WERI-Rb-1 (cell line): ENCODE measurements around the gene CCDC86.

ENCODE experiments used
- DNase-seq: peaks from one replicate; pipeline ENCODE4 v3.0.0-alpha.2; 2020
- H3K27ac ChIP-seq: fragments of 250-450 bp; sonication (Bioruptor Pico); 2 replicates; pipeline ENCODE4 v1.5.1; 2020; ENCODE audit warnings: mild to moderate bottlenecking, moderate library complexity
- H3K27me3 ChIP-seq: fragments of 250-450 bp; sonication (Bioruptor Pico); 2 replicates; pipeline ENCODE4 v1.5.1; 2021; ENCODE audit warnings: mild to moderate bottlenecking, low read depth, moderate library complexity; ENCODE audit not compliant: insufficient read depth, severe bottlenecking
- H3K36me3 ChIP-seq: fragments of 250-450 bp; sonication (Bioruptor Pico); 2 replicates; pipeline ENCODE4 v1.5.1; 2020; ENCODE audit warnings: mild to moderate bottlenecking, moderate library complexity
- H3K4me3 ChIP-seq: 2 replicates; pipeline ENCODE4 v1.5.1; 2011; ENCODE audit warnings: low read depth, mild to moderate bottlenecking, control low read depth, low read length
- H3K9me3 ChIP-seq: fragments of 250-450 bp; sonication (Bioruptor Pico); 2 replicates; pipeline ENCODE4 v1.5.1; 2021; ENCODE audit warnings: mild to moderate bottlenecking, moderate library complexity; ENCODE audit not compliant: severe bottlenecking
- CTCF ChIP-seq: IDR thresholded peaks from 2 replicates; pipeline ENCODE4 v1.5.1; 2011; ENCODE audit warnings: low read depth, mild to moderate bottlenecking, control low read depth, inconsistent platforms, low read length

Gene CCDC86

DNA sequence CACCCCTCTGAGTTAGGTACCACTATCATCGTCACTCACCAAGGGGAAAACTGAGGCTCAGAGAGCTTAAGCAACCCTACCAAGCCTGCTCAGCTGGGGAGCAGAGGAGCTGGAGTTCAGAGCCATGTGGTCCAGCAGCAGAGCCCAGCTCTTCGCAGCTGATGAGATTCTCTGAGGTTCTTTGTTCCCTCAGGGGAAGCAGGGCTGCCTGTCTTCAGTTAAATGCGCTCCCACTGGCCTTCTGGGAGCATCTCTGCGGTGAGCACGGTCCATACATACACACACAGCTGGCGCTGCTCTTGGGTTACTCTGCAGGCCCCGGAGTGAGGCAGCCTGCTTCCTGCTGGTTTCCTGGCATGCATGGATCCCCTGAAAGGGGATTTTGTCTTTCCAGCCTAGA is 19.0 kb downstream of the CCDC86 start:
- no peak for DNase-seq
- TF ChIP-seq CTCF: no peak
- no peak overlapping the region for H3K27ac ChIP-seq

GRCh38 chr11:60862171-60862570 is 20.3 kb downstream of the CCDC86 start:
- Histone ChIP-seq H3K27me3 (no peaks in the 10 kb centered on the region), H3K27ac (no peak overlapping the region), H3K4me3 (no peak overlapping the region), H3K9me3 (no peaks in the 10 kb centered on the region), H3K36me3 (no peaks in the 10 kb centered on the region)
- DNase-seq: peak; percentile 0
- TF ChIP-seq CTCF: no peak

More for the DNA sequence above, 19.0 kb downstream of the CCDC86 start:
- H3K9me3 ChIP-seq: no peaks in the 10 kb centered on the region
- no peak overlapping the region for H3K4me3 ChIP-seq
- H3K36me3 ChIP-seq: no peaks in the 10 kb centered on the region
- no peaks in the 10 kb centered on the region for H3K27me3 ChIP-seq

DNA sequence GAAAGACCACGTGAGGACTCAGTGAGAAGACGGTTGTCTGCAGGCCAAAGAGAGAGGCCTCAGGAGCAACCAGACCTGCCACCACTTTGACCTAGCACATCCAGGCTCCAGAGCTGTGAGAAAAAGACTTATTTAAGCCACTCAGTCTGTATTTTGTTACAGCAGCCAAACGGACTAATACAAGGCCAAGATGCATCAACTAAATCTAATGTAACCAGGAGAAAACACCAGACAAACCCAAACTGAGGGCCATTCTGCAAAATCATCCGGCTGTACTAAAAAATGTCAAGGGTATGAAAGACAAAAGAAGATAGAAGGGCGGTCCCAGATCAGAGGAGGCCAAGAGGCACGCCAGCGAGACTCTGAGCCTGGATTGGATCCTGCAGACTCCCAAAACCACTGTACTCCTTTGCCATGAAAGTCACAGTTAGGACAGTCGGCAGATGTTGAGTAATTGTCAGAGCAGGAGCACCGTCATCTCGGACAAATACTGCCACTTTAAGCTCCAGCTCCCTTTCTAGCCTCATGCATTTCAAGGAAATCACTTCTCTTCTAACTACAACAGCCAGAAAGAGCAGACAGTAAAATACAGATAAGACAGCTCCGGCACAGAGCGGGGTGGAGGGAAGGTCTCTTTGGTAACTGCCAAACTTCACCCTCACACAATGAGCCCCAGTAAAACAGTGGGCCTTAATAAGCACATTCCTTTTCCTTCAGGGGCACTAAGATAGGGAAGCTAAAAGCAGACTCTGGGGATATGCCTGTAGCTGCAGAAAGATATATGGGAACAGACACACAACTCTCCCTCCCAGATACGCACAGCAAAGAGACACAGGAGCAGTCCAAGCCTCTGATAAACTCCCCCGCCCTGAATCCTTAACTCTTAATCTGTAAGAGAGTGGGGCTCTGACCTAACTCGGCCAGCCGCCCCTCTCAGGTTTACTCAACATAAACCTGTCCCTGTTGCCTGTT is 21.9 kb downstream of the CCDC86 start:
- Histone ChIP-seq H3K4me3 (no peak overlapping the region), H3K27ac (no peak overlapping the region), H3K36me3 (no peaks in the 10 kb centered on the region), H3K27me3 (no peaks in the 10 kb centered on the region), H3K9me3 (no peaks in the 10 kb centered on the region)
- TF ChIP-seq CTCF: no peak
- DNase-seq: peak; percentile 1

- Histone ChIP-seq H3K4me3 (no peak overlapping the region), H3K36me3 (no peaks in the 10 kb centered on the region), H3K27ac (no peak overlapping the region), H3K27me3 (no peaks in the 10 kb centered on the region), H3K9me3 (no peaks in the 10 kb centered on the region)
- DNase-seq: no peak
- TF ChIP-seq CTCF: no peak
Measured at GRCh38 chr11:60864856-60865513, 23.1 kb downstream of the CCDC86 start.

DNA sequence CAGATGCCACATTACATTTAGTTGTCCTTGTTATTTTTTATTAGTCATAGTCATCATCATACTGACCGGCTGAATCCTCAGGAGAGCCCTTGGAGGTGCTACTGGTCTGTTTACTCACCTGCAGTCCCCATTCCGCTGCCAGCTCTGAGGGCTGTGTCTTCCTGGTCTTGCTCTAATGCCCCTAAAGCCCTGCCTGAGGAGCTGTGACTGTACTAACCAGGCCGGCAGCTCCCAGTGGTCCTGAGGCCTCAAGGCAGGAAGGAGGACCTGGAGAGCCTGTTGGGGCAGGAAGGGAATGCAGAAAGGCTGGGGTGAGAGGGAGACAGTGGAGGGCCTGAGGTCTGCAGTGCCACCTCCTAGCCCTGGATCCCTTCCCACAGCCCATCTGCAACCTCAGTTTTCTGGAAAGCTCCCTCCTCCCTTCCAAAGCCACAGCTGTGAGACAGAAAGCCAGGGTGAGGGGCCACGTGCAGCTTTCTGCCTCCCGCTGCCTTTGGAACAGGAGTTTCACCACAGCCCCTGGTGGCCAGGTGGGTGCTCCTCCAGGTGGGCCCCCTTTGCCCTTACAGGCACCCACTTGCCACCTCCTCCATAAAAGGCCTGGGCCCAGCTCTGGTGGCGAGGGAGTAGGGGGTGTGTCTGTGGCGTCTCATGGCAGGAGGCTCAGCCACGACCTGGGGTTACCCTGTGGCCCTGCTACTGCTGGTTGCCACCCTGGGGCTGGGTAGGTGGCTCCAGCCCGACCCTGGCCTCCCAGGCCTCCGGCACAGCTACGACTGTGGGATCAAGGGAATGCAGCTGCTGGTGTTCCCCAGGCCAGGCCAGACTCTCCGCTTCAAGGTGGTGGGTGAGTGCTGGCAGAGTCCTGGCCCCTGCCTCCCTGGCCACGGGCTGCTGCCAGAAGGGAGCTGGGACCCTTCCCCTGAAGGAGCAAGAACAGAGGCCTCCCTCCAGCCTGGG is 25.3 kb downstream of the CCDC86 start, which contains the start of gene ZP1:
ZP1 (plus strand) TSS at position 632 of the 960 bp plus-strand sequence; CDS start at position 652, 20 bp downstream.
- Histone ChIP-seq H3K27me3 (no peaks in the 10 kb centered on the region), H3K36me3 (no peaks in the 10 kb centered on the region), H3K9me3 (no peaks in the 10 kb centered on the region), H3K4me3 (no peak within 1 kb of the TSS), H3K27ac (no peak within 1 kb of the TSS)
- no peak for DNase-seq
- no peak for TF ChIP-seq CTCF
